ENCODE measurements around the gene CLVS2.

DNA sequence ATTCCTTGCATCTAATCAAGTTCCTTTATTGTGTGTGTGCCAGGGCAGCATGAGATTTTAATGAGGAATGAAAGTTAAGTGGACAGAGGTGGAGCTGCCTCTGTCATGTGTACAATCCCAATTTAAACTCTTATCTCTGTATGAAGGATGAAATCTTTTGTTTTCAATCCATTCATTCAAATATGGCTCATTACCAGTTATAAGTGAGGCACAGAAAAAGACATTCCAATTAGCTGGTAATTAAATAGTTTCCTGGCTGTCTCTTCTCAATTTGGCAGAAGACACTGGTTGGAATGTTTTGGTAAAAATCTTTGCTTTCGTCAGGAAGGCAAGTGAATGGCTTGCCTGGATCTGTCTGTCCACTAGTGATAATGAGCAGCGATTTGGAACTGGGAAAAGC, 46.4 kb downstream of the CLVS2 start:
- TF ChIP-seq, protein P1, sequence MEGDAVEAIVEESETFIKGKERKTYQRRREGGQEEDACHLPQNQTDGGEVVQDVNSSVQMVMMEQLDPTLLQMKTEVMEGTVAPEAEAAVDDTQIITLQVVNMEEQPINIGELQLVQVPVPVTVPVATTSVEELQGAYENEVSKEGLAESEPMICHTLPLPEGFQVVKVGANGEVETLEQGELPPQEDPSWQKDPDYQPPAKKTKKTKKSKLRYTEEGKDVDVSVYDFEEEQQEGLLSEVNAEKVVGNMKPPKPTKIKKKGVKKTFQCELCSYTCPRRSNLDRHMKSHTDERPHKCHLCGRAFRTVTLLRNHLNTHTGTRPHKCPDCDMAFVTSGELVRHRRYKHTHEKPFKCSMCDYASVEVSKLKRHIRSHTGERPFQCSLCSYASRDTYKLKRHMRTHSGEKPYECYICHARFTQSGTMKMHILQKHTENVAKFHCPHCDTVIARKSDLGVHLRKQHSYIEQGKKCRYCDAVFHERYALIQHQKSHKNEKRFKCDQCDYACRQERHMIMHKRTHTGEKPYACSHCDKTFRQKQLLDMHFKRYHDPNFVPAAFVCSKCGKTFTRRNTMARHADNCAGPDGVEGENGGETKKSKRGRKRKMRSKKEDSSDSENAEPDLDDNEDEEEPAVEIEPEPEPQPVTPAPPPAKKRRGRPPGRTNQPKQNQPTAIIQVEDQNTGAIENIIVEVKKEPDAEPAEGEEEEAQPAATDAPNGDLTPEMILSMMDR (IDR thresholded peaks at IDR 0.05), result no peak
- TF ChIP-seq POLR2A (IDR thresholded peaks at IDR 0.05), result no peak

All from heart left ventricle (tissue), 13 donors.